ENCODE measurements around the gene ORMDL3. TPM values are rescaled to one million over a fixed set of nuclear protein-coding genes. Genes with fewer than 3 reads are reported as not detected.

Gene ORMDL3
- total RNA-seq, 1 donor from 2014 or later = 37.1 TPM

DNA sequence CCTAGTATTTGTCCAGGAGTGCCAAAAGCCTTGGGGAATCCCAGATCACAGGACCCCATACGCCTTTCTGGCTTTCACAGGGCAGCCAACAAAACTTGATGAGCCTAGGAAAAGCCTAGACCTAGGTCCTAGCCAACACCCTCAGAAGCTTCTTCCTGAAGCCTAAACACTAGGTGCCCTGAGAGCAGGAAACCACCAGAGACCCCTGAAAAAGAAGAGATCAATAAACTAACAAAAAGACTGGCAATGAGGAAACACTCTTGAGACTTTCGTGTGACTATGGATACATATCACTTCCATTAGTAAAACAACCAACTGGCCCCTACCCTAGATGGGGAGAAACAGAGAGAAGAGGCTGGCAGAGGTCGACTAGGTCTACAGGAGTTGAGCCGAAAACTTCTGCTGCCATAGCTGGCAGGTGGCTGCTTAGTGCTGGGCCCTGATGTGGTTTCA lies 1.2 kb downstream of the ORMDL3 start:
- H3K27me3 ChIP-seq (ENCODE audit: control insufficient read depth in 3 of 3, insufficient read depth in 3 of 3, low read length in 3 of 3) = no peaks in the 10 kb centered on the region
- H3K9ac ChIP-seq (ENCODE audit: low read depth in 1 of 3, low read length in 3 of 3) = peak overlapping the region in 2 of 3 donors; percentile 70 to 87
- H3K4me3 ChIP-seq (ENCODE audit: low read length in 3 of 3) = peak overlapping the region; percentile 70 to 75 (median 75)
- H3K4me1 ChIP-seq (ENCODE audit: control insufficient read depth in 3 of 3, insufficient read depth in 3 of 3, low read length in 3 of 3) = peaks cover 41 to 57% (median 42%) of the 10 kb centered on the region in 3 donors
- H3K9me3 ChIP-seq (ENCODE audit: control insufficient read depth in 3 of 3, low read length in 3 of 3) = no peaks in the 10 kb centered on the region
- H3K27ac ChIP-seq (ENCODE audit: low read depth, low read length) = peak overlapping the region; percentile 97
- H3K36me3 ChIP-seq (ENCODE audit: control insufficient read depth in 3 of 3, insufficient read depth in 3 of 3, low read length in 3 of 3) = peaks cover 15 to 30% (median 29%) of the 10 kb centered on the region in 3 donors

DNA sequence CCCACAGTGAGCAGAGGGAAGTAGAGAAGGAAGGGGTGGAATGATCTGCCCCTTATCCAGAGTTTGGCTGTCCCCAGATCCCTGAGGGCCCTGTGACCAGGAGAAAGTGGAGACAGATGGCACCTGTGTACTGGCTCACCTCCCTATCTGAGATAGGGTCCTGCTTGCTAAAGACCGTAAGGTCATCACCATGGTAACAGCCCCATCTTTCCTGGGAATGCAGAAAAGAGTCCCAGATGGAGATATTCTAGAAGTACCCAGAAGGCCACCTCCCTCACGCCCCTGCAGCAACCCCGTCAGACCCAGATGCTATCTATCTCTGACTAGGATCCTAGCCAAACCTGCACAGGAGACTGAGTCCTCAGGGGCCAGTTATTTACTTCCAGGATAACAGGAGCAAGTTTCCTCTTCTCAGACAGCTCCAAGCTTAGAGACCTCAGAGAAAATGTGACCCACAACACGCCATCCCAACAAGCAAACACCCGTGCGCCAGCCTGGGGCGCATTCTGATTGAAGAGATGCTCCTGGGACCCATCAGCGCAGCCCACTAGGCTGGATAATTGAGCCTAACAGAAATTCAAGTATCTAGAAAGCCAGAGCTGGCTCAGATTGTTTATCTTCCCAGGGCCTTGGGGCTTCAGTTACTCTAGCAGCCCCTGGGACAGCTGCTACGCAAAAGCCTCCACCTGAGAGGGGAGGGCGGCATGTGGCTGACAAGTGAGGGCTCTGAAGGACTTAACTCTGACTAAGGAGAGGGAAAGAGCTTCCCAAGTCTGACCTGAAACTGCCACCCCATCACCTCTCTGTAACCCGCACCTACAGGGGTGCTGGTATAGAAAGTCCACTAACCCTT lies 1.9 kb downstream of the ORMDL3 start:
- H3K36me3 ChIP-seq (ENCODE audit: control insufficient read depth in 3 of 3, insufficient read depth in 3 of 3, low read length in 3 of 3) = peaks cover 20 to 34% (median 29%) of the 10 kb centered on the region in 3 donors
- peak overlapping the region in 1 of 3 donors; percentile 87 for H3K9ac ChIP-seq (ENCODE audit: low read depth in 1 of 3, low read length in 3 of 3)
- no peaks in the 10 kb centered on the region for H3K27me3 ChIP-seq (ENCODE audit: control insufficient read depth in 3 of 3, insufficient read depth in 3 of 3, low read length in 3 of 3)
- peaks cover 41 to 57% (median 42%) of the 10 kb centered on the region in 3 donors for H3K4me1 ChIP-seq (ENCODE audit: control insufficient read depth in 3 of 3, insufficient read depth in 3 of 3, low read length in 3 of 3)
- no peaks in the 10 kb centered on the region for H3K9me3 ChIP-seq (ENCODE audit: control insufficient read depth in 3 of 3, low read length in 3 of 3)
- H3K27ac ChIP-seq (ENCODE audit: low read depth, low read length) = no peak overlapping the region
- no peak overlapping the region for H3K4me3 ChIP-seq (ENCODE audit: low read length in 3 of 3)

DNA sequence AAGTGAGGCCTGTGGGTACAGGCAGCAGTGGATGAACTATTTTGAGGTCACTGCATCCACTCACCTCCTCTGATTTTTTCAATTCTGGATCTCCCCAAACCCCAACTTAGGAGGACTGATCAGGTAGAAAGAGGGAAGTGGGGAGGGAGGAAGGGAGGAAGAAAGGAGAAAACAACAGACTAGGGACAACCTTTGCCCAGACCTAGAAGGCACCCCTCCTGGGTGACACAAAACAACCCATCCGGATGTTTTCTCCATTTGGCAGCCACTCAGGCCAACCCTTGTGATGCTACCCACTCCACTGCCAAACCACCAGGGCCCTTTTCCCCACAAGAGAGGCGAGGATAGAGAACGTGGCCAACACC lies 2.7 kb downstream of the ORMDL3 start:
- H3K4me1 ChIP-seq (ENCODE audit: control insufficient read depth in 3 of 3, insufficient read depth in 3 of 3, low read length in 3 of 3) = peaks cover 38 to 54% (median 38%) of the 10 kb centered on the region in 3 donors
- H3K27ac ChIP-seq (ENCODE audit: low read depth, low read length) = no peak overlapping the region
- H3K36me3 ChIP-seq (ENCODE audit: control insufficient read depth in 3 of 3, insufficient read depth in 3 of 3, low read length in 3 of 3) = peaks cover 24 to 36% (median 29%) of the 10 kb centered on the region in 3 donors
- H3K9ac ChIP-seq (ENCODE audit: low read depth in 1 of 3, low read length in 3 of 3) = peak overlapping the region in 1 of 3 donors; percentile 33
- H3K27me3 ChIP-seq (ENCODE audit: control insufficient read depth in 3 of 3, insufficient read depth in 3 of 3, low read length in 3 of 3) = no peaks in the 10 kb centered on the region
- H3K4me3 ChIP-seq (ENCODE audit: low read length in 3 of 3) = no peak overlapping the region
- no peaks in the 10 kb centered on the region for H3K9me3 ChIP-seq (ENCODE audit: control insufficient read depth in 3 of 3, low read length in 3 of 3)

DNA sequence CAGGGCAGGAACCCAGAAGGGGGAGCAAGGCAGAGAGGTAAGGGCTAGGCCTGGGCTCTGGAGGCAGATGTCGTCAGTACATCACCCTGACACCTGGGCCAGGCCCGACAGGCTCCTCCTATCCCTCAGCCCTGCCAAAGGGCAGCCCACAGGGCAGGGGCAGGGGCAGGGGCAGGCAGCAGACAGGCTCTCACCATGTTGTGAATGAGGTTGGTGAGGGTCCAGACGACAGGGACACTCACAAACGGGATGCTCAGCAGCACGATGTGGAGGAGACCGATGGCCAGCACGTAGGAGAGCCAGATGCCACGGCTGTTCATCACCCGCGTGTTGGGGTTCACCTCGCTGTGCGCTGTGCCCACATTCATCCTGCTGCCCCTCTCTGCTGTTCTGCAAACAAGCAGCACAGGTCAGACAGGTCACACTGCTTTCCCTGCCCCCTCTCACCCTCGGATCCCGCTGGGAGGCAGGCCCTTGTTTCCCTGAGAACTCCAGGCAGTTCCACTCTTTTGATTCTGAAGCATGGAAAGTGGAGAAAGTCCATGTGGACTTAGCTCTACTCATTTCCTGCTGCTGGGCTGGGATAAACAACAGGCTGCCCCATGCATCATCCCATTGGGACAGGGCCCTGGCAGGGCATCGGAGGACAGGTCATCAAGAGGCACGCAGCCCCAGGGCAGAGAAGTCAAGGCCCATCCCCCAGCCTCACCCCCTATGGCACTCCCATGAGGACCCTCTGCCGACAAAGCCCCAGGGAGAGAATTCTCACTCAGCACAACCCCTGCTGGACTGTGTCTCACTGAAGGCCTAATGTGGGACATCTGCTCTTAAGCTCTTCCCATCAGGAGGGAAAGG lies 3.3 kb downstream of the ORMDL3 start:
- Histone ChIP-seq H3K27ac (ENCODE audit: low read depth, low read length) (no peak overlapping the region), H3K4me3 (ENCODE audit: low read length in 3 of 3) (no peak overlapping the region), H3K27me3 (ENCODE audit: control insufficient read depth in 3 of 3, insufficient read depth in 3 of 3, low read length in 3 of 3) (no peaks in the 10 kb centered on the region), H3K36me3 (ENCODE audit: control insufficient read depth in 3 of 3, insufficient read depth in 3 of 3, low read length in 3 of 3) (peaks cover 27 to 39% (median 32%) of the 10 kb centered on the region in 3 donors), H3K9me3 (ENCODE audit: control insufficient read depth in 3 of 3, low read length in 3 of 3) (no peaks in the 10 kb centered on the region), H3K4me1 (ENCODE audit: control insufficient read depth in 3 of 3, insufficient read depth in 3 of 3, low read length in 3 of 3) (peaks cover 32 to 48% (median 33%) of the 10 kb centered on the region in 3 donors), H3K9ac (ENCODE audit: low read depth in 1 of 3, low read length in 3 of 3) (no peak overlapping the region)

DNA sequence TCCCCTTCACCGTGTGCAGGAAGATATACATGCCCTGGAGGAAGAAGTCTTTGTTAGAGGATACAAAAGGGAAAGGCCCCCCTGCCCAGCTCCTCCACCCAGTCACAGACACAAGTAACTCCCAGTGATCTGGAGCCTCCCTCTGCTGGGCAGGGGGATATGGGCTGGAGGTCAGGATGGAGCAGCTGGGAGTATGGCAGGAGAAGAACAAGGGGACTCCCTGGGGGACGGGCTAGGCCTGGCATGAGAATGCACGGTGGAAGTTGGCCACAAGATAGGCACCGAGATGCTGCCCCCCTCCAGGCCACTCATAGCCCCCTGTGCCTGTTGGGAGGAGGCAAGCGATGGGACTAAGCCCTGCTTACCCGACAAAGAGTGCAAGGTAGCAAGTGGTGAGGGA lies 4.2 kb downstream of the ORMDL3 start:
- Histone ChIP-seq H3K9ac (ENCODE audit: low read depth in 1 of 3, low read length in 3 of 3) (no peak overlapping the region), H3K27ac (ENCODE audit: low read depth, low read length) (no peak overlapping the region), H3K9me3 (ENCODE audit: control insufficient read depth in 3 of 3, low read length in 3 of 3) (no peaks in the 10 kb centered on the region), H3K4me1 (ENCODE audit: control insufficient read depth in 3 of 3, insufficient read depth in 3 of 3, low read length in 3 of 3) (peaks cover 24 to 39% (median 24%) of the 10 kb centered on the region in 3 donors), H3K36me3 (ENCODE audit: control insufficient read depth in 3 of 3, insufficient read depth in 3 of 3, low read length in 3 of 3) (peaks cover 28 to 40% (median 34%) of the 10 kb centered on the region in 3 donors), H3K4me3 (ENCODE audit: low read length in 3 of 3) (no peak overlapping the region), H3K27me3 (ENCODE audit: control insufficient read depth in 3 of 3, insufficient read depth in 3 of 3, low read length in 3 of 3) (no peaks in the 10 kb centered on the region)

DNA sequence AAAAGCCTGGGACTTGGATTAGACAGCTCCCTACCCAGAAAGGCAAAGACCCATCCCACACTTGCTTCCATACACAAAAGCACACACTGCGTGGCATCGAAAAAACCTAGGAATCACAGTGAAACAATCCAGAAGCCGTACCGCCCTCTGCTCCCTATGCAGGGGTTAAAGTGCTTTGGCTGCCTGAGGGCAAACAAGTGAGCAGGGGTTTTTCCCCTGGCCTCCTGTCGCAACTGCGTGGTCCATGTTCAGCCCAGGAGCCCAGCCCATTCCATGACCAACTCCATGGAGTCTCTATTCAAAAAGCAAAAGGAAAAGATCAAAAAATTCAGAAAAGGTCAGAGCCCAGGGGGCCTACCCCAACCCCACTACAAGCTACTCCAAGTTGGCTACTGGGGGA lies 5.4 kb downstream of the ORMDL3 start:
- peaks cover 28 to 40% (median 34%) of the 10 kb centered on the region in 3 donors for H3K36me3 ChIP-seq (ENCODE audit: control insufficient read depth in 3 of 3, insufficient read depth in 3 of 3, low read length in 3 of 3)
- no peak overlapping the region for H3K27ac ChIP-seq (ENCODE audit: low read depth, low read length)
- H3K9me3 ChIP-seq (ENCODE audit: control insufficient read depth in 3 of 3, low read length in 3 of 3) = no peaks in the 10 kb centered on the region
- no peak overlapping the region for H3K9ac ChIP-seq (ENCODE audit: low read depth in 1 of 3, low read length in 3 of 3)
- H3K4me1 ChIP-seq (ENCODE audit: control insufficient read depth in 3 of 3, insufficient read depth in 3 of 3, low read length in 3 of 3) = peaks cover 18 to 33% (median 21%) of the 10 kb centered on the region in 3 donors
- H3K4me3 ChIP-seq (ENCODE audit: low read length in 3 of 3) = no peak overlapping the region
- no peaks in the 10 kb centered on the region for H3K27me3 ChIP-seq (ENCODE audit: control insufficient read depth in 3 of 3, insufficient read depth in 3 of 3, low read length in 3 of 3)

DNA sequence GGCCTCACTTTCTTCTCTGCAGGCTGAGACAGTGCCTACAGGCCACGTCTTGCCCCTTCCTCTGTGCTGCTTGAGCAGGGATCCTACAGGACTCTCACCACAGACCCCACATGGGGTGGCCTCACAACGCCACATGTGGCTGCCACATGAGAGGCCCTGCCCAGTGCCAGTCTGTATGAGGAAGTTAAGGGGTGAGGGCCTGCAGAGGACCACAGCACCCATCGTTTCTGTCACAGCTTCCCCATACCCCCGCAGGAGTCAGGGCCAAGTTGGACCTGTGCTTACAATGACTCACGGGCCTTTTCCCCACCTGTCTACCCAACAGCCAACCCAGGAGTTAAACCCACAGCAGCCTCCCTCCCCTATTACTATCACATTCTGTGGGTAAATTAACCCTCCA lies 6.1 kb downstream of the ORMDL3 start:
- peaks cover 11 to 26% (median 14%) of the 10 kb centered on the region in 3 donors for H3K4me1 ChIP-seq (ENCODE audit: control insufficient read depth in 3 of 3, insufficient read depth in 3 of 3, low read length in 3 of 3)
- H3K27ac ChIP-seq (ENCODE audit: low read depth, low read length) = no peak overlapping the region
- H3K36me3 ChIP-seq (ENCODE audit: control insufficient read depth in 3 of 3, insufficient read depth in 3 of 3, low read length in 3 of 3) = peaks cover 28 to 40% (median 34%) of the 10 kb centered on the region in 3 donors
- no peak overlapping the region for H3K4me3 ChIP-seq (ENCODE audit: low read length in 3 of 3)
- H3K27me3 ChIP-seq (ENCODE audit: control insufficient read depth in 3 of 3, insufficient read depth in 3 of 3, low read length in 3 of 3) = no peaks in the 10 kb centered on the region
- no peak overlapping the region for H3K9ac ChIP-seq (ENCODE audit: low read depth in 1 of 3, low read length in 3 of 3)
- no peaks in the 10 kb centered on the region for H3K9me3 ChIP-seq (ENCODE audit: control insufficient read depth in 3 of 3, low read length in 3 of 3)

DNA sequence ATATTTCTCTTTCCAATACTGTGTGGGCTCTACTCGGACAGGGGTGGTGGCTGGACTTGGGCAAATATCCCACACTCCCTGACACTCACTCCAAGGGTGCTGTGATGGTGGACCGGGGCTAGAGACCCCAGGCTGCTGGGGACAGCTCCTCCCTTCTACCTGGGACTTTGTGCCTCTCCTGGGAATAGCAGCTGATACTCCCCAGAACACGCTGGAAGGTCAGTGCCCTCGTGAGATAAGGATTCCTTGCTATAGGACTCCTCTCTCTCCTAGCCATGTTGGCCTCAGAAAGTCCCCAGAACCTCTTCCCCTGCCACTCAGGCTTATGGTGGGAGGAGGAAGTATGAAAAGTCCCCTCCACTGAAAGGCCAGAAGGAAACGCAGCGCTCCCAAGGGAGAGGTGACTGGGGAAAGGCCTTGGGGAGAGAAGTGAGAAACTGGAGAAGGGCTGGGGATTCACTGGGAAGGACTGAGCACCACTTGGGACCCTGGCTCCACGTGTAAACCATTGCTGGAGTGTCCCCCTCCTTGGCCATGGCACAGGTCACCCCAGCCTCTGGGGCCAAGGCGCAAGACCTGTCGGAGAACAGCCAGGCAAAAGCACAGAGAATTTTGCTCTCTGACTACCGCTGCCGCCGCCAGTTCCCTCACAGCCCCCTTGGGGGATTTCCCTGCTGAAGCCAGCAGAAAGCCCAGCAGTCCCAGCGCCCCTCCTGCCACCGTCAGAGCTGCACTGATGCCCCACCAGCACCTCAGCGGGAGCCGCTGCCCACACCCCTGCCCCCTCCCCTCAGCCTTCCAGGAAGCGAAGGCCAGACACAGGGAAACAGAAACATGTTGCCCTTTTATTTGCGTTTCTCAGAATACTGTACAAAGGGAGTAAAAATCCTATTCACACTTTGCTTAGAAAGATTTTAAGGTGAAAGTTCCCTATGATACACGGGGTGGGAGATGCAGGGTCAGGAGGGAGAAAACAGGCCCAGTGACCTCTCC lies 6.9 kb downstream of the ORMDL3 start:
- Histone ChIP-seq H3K9me3 (ENCODE audit: control insufficient read depth in 3 of 3, low read length in 3 of 3) (no peaks in the 10 kb centered on the region), H3K9ac (ENCODE audit: low read depth in 1 of 3, low read length in 3 of 3) (no peak overlapping the region), H3K4me3 (ENCODE audit: low read length in 3 of 3) (no peak overlapping the region), H3K4me1 (ENCODE audit: control insufficient read depth in 3 of 3, insufficient read depth in 3 of 3, low read length in 3 of 3) (peaks cover 7 to 18% (median 7%) of the 10 kb centered on the region in 3 donors), H3K36me3 (ENCODE audit: control insufficient read depth in 3 of 3, insufficient read depth in 3 of 3, low read length in 3 of 3) (peaks cover 28 to 40% (median 34%) of the 10 kb centered on the region in 3 donors), H3K27me3 (ENCODE audit: control insufficient read depth in 3 of 3, insufficient read depth in 3 of 3, low read length in 3 of 3) (no peaks in the 10 kb centered on the region), H3K27ac (ENCODE audit: low read depth, low read length) (no peak overlapping the region)

DNA sequence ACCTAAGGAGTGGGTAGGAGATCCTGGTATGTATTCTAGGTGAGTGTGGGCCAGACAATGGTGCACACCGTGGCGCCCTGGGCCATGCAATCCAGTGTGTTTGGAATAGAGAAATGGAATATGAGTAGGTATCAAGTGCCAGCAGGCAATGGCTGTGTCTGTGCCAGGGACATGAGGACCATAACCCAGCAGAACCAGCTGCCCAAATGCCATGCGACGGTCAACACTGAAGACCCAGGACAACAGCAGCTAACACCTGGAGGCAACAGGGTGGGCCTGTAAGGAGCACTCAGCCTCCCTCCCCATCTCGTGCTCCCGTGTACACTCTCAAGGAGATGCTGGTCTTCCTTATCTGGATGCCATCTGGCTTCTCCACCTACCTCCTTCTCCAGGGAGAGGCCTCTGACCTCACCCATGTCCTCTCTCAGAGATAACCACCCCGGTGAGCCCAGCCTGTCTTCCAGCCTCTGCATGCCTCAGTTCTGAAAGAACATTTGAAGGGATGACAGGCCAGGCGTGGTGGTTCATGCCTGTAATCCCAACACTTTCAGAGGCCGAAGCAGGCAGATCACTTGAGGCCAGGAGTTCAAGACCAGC lies 8.2 kb downstream of the ORMDL3 start:
- H3K4me1 ChIP-seq (ENCODE audit: control insufficient read depth in 3 of 3, insufficient read depth in 3 of 3, low read length in 3 of 3) = peaks cover 0 to 6% (median 2%) of the 10 kb centered on the region in 3 donors
- no peaks in the 10 kb centered on the region for H3K9me3 ChIP-seq (ENCODE audit: control insufficient read depth in 3 of 3, low read length in 3 of 3)
- no peak overlapping the region for H3K27ac ChIP-seq (ENCODE audit: low read depth, low read length)
- H3K9ac ChIP-seq (ENCODE audit: low read depth in 1 of 3, low read length in 3 of 3) = no peak overlapping the region
- H3K36me3 ChIP-seq (ENCODE audit: control insufficient read depth in 3 of 3, insufficient read depth in 3 of 3, low read length in 3 of 3) = peaks cover 28 to 40% (median 34%) of the 10 kb centered on the region in 3 donors
- no peaks in the 10 kb centered on the region for H3K27me3 ChIP-seq (ENCODE audit: control insufficient read depth in 3 of 3, insufficient read depth in 3 of 3, low read length in 3 of 3)
- no peak overlapping the region for H3K4me3 ChIP-seq (ENCODE audit: low read length in 3 of 3)
